HEK293 (cell line): Measurements from ENCODE around the gene ECI1.

ENCODE experiments used
- SCRT1 ChIP-seq: fragments of 450-650 bp; formaldehyde crosslinking; IDR thresholded peaks from 2 replicates; pipeline ENCODE4 v1.5.1; 2016; ENCODE audit warnings: missing biosample characterization, missing genetic modification characterization, borderline replicate concordance
- SP2 ChIP-seq: fragments of 450-650 bp; formaldehyde crosslinking; IDR thresholded peaks from 2 replicates; pipeline ENCODE4 v1.5.1; 2016; ENCODE audit warnings: missing biosample characterization, missing genetic modification characterization
- SP3 ChIP-seq: fragments of 450-650 bp; formaldehyde crosslinking; IDR thresholded peaks from 2 replicates; pipeline ENCODE4 v1.5.1; 2016; ENCODE audit warnings: missing biosample characterization, missing genetic modification characterization
- YY1 ChIP-seq: fragments of 450-650 bp; formaldehyde crosslinking; IDR thresholded peaks from 2 replicates; pipeline ENCODE4 v1.5.1; 2018; ENCODE audit warnings: missing biosample characterization, missing genetic modification characterization
- ZBTB21 ChIP-seq: fragments of 450-650 bp; formaldehyde crosslinking; IDR thresholded peaks from 2 replicates; pipeline ENCODE4 v1.5.1; 2017; ENCODE audit warnings: missing biosample characterization, missing genetic modification characterization
- ZNF239 ChIP-seq: fragments of 450-650 bp; formaldehyde crosslinking; IDR thresholded peaks from 2 replicates; pipeline ENCODE4 v1.5.1; 2016; ENCODE audit warnings: missing biosample characterization, missing genetic modification characterization
- ZNF274 ChIP-seq, 2 experiments: fragments of 200-500 bp in 1 of 2; fragments of 450-650 bp in 1 of 2; sonication (Bioruptor generic) in 1 of 2; formaldehyde crosslinking in 1 of 2; IDR thresholded peaks; 2 replicates each; pipeline versions ENCODE4 v1.5.1 to v1.6.1; 2014 to 2016; ENCODE audit warnings: borderline replicate concordance in 1 of 2, inconsistent platforms in 1 of 2, low read length in 1 of 2, missing biosample characterization in 1 of 2, missing genetic modification characterization in 1 of 2
- ZNF311 ChIP-seq: fragments of 450-650 bp; formaldehyde crosslinking; IDR thresholded peaks from 2 replicates; pipeline ENCODE4 v1.5.1; 2017; ENCODE audit warnings: missing biosample characterization, missing genetic modification characterization, borderline replicate concordance
- ZNF350 ChIP-seq: fragments of 450-650 bp; formaldehyde crosslinking; IDR thresholded peaks from 2 replicates; pipeline ENCODE4 v1.5.0; 2017; ENCODE audit warnings: missing biosample characterization, mild to moderate bottlenecking, missing genetic modification characterization
- ZNF623 ChIP-seq: fragments of 450-650 bp; formaldehyde crosslinking; IDR thresholded peaks from 2 replicates; pipeline ENCODE4 v1.5.1; 2016; ENCODE audit warnings: missing biosample characterization, missing genetic modification characterization
- ZNF768 ChIP-seq: fragments of 450-650 bp; formaldehyde crosslinking; IDR thresholded peaks from 2 replicates; pipeline ENCODE4 v1.5.1; 2018; ENCODE audit warnings: missing biosample characterization, mild to moderate bottlenecking, missing genetic modification characterization
- TF ChIP-seq, protein P1 (sequence below): fragments of 450-650 bp; formaldehyde crosslinking; IDR thresholded peaks from 2 replicates; pipeline ENCODE4 v1.5.1; 2016; ENCODE audit warnings: missing biosample characterization, missing genetic modification characterization
- TF ChIP-seq, protein P2 (sequence below): fragments of 450-650 bp; formaldehyde crosslinking; IDR thresholded peaks from 2 replicates; pipeline ENCODE4 v1.5.1; 2016; ENCODE audit warnings: missing biosample characterization, missing genetic modification characterization

DNA sequence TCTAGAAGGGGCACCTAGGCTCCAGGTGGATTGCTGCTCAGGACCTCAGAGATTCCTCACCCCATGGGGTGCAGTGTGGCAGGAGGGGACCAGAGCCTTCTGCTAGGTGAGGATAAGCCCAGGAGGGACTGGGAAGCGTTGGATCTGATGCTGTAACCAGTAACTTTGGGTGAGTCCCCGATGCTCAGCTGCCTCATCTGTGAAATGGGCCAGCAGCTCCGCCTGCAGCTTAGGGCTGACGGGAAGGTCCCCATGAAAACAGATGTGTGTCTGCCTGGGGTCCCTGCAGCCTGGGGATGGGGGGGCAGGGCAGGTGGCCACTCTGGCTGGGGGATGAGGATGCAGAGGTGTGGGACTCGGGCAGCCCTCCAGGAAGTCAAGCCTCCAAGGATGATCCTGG, 52.3 kb downstream of the ECI1 start:
- TF ChIP-seq ZNF239 (no peak), SCRT1 (tag by site-specific recombination) (no peak), ZNF311 (no peak), ZNF350 (no peak), ZBTB21 (no peak), ZNF623 (tag by site-specific recombination) (no peak), YY1 (tag by site-specific recombination) (no peak), SP2 (tag by site-specific recombination) (no peak), SP3 (no peak), ZNF768 (tag by site-specific recombination) (no peak), ZNF274 (IDR thresholded peaks at IDR 0.05; ENCODE audit: low read length) (no peak), ZNF274 (tag by site-specific recombination; IDR thresholded peaks at IDR 0.05; ENCODE audit: borderline replicate concordance) (no peak)
- TF ChIP-seq, protein P1, sequence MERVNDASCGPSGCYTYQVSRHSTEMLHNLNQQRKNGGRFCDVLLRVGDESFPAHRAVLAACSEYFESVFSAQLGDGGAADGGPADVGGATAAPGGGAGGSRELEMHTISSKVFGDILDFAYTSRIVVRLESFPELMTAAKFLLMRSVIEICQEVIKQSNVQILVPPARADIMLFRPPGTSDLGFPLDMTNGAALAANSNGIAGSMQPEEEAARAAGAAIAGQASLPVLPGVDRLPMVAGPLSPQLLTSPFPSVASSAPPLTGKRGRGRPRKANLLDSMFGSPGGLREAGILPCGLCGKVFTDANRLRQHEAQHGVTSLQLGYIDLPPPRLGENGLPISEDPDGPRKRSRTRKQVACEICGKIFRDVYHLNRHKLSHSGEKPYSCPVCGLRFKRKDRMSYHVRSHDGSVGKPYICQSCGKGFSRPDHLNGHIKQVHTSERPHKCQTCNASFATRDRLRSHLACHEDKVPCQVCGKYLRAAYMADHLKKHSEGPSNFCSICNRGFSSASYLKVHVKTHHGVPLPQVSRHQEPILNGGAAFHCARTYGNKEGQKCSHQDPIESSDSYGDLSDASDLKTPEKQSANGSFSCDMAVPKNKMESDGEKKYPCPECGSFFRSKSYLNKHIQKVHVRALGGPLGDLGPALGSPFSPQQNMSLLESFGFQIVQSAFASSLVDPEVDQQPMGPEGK, result no peak
- TF ChIP-seq, protein P2, sequence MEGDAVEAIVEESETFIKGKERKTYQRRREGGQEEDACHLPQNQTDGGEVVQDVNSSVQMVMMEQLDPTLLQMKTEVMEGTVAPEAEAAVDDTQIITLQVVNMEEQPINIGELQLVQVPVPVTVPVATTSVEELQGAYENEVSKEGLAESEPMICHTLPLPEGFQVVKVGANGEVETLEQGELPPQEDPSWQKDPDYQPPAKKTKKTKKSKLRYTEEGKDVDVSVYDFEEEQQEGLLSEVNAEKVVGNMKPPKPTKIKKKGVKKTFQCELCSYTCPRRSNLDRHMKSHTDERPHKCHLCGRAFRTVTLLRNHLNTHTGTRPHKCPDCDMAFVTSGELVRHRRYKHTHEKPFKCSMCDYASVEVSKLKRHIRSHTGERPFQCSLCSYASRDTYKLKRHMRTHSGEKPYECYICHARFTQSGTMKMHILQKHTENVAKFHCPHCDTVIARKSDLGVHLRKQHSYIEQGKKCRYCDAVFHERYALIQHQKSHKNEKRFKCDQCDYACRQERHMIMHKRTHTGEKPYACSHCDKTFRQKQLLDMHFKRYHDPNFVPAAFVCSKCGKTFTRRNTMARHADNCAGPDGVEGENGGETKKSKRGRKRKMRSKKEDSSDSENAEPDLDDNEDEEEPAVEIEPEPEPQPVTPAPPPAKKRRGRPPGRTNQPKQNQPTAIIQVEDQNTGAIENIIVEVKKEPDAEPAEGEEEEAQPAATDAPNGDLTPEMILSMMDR, result no peak
